HG03108 (cell line): ENCODE results near the gene GSE1.
A peak's percentile ranks its signal among the peaks of the same experiment; 100 is the strongest.

Source experiments
- ATAC-seq: cut with Tn5 transposase; IDR thresholded peaks from one replicate; pipeline ENCODE4 v1.9.1; 2021; ENCODE audit warnings: moderate library complexity; ENCODE audit not compliant: unreplicated experiment

The GSE1 gene

GRCh38 chr16:85605051-85605911 lies 7.8 kb upstream of the GSE1 start:
- no peak for ATAC-seq

GRCh38 chr16:85605912-85606841 lies 6.9 kb upstream of the GSE1 start:
- ATAC-seq = no peak

- no peak for ATAC-seq
Observed at GRCh38 chr16:85606904-85607303, 6.2 kb upstream of the GSE1 start.

GRCh38 chr16:85607321-85607765 lies 5.8 kb upstream of the GSE1 start:
- ATAC-seq = no peak

- no peak for ATAC-seq
Observed at GRCh38 chr16:85607796-85608514, 5.2 kb upstream of the GSE1 start.

- no peak for ATAC-seq
Observed at GRCh38 chr16:85608515-85608885, 4.6 kb upstream of the GSE1 start.

- no peak for ATAC-seq
Observed at GRCh38 chr16:85608887-85609286, 4.2 kb upstream of the GSE1 start.

GRCh38 chr16:85609539-85609938 lies 3.6 kb upstream of the GSE1 start:
- no peak for ATAC-seq

GRCh38 chr16:85610059-85610445 lies 3.1 kb upstream of the GSE1 start:
- ATAC-seq = no peak

GRCh38 chr16:85610446-85611193 lies 2.5 kb upstream of the GSE1 start:
- ATAC-seq = peak; percentile 30

GRCh38 chr16:85611194-85611443 lies 2.0 kb upstream of the GSE1 start:
- ATAC-seq = no peak

GRCh38 chr16:85611444-85612190 lies 1.5 kb upstream of the GSE1 start:
- ATAC-seq = no peak

GRCh38 chr16:85612191-85612800 lies 826 bp upstream of the GSE1 start:
- ATAC-seq = no peak

- no peak for ATAC-seq
Observed at GRCh38 chr16:85613604-85614337, 649 bp downstream of the GSE1 start.

GRCh38 chr16:85614338-85615013 lies 1.4 kb downstream of the GSE1 start:
- ATAC-seq = no peak

- ATAC-seq = no peak
Observed at GRCh38 chr16:85615014-85615851, 2.1 kb downstream of the GSE1 start.

GRCh38 chr16:85615852-85616606 lies 2.9 kb downstream of the GSE1 start:
- ATAC-seq = peak; percentile 32
